ENCODE measurements around the gene RPS21. TPM values are rescaled to one million over a fixed set of nuclear protein-coding genes. Genes with fewer than 3 reads are reported as not detected.

The RPS21 gene
- polyA plus RNA-seq, 1 experiment = 2,723 TPM

DNA sequence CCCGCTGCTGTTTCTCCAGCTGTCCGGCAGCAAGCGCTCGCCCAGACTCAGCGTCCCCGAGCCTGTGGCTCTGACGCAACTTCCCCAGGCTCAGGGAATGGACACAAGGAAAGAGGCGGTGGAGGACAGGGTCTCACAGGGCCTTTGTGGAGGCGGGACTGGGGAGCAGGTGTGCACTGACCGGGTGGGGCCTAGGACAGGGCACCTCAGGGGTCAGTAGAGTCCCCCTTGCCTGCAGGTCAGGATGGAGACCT lies 39.8 kb upstream of the RPS21 start:
- DNase-seq (ENCODE audit: low read depth, low spot score) = no peak
- peaks cover 6% of the 10 kb centered on the region for H3K9me3 ChIP-seq (ENCODE audit: control insufficient read depth, insufficient read depth, low read length)
- ChIA-PET POLR2A (no interaction called here), CTCF (no interaction called here)
- H3K4me3 ChIP-seq (ENCODE audit: low read depth, low read length) = no peak overlapping the region
- H3K27ac ChIP-seq (ENCODE audit: low read depth, low read length) = no peak overlapping the region
- TF ChIP-seq, protein P1, sequence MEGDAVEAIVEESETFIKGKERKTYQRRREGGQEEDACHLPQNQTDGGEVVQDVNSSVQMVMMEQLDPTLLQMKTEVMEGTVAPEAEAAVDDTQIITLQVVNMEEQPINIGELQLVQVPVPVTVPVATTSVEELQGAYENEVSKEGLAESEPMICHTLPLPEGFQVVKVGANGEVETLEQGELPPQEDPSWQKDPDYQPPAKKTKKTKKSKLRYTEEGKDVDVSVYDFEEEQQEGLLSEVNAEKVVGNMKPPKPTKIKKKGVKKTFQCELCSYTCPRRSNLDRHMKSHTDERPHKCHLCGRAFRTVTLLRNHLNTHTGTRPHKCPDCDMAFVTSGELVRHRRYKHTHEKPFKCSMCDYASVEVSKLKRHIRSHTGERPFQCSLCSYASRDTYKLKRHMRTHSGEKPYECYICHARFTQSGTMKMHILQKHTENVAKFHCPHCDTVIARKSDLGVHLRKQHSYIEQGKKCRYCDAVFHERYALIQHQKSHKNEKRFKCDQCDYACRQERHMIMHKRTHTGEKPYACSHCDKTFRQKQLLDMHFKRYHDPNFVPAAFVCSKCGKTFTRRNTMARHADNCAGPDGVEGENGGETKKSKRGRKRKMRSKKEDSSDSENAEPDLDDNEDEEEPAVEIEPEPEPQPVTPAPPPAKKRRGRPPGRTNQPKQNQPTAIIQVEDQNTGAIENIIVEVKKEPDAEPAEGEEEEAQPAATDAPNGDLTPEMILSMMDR (IDR thresholded peaks at IDR 0.05; ENCODE audit: low read depth, low read length) = no peak
- no peaks in the 10 kb centered on the region for H3K27me3 ChIP-seq (ENCODE audit: control insufficient read depth, insufficient read depth, low read length)

GRCh38 chr20:62347445-62347844 lies 39.5 kb upstream of the RPS21 start:
- TF ChIP-seq, protein P1 (IDR thresholded peaks at IDR 0.05; ENCODE audit: low read depth, low read length) = no peak
- ChIA-PET POLR2A (no interaction called here), CTCF (no interaction called here)
- no peak for DNase-seq (ENCODE audit: low read depth, low spot score)
- H3K27ac ChIP-seq (ENCODE audit: low read depth, low read length) = no peak overlapping the region
- H3K9me3 ChIP-seq (ENCODE audit: control insufficient read depth, insufficient read depth, low read length) = peaks cover 6% of the 10 kb centered on the region
- no peaks in the 10 kb centered on the region for H3K27me3 ChIP-seq (ENCODE audit: control insufficient read depth, insufficient read depth, low read length)
- H3K4me3 ChIP-seq (ENCODE audit: low read depth, low read length) = no peak overlapping the region

- peaks cover 6% of the 10 kb centered on the region for H3K9me3 ChIP-seq (ENCODE audit: control insufficient read depth, insufficient read depth, low read length)
- no peaks in the 10 kb centered on the region for H3K27me3 ChIP-seq (ENCODE audit: control insufficient read depth, insufficient read depth, low read length)
- ChIA-PET POLR2A (no interaction called here), CTCF (no interaction called here)
- H3K27ac ChIP-seq (ENCODE audit: low read depth, low read length) = no peak overlapping the region
- no peak for DNase-seq (ENCODE audit: low read depth, low spot score)
- TF ChIP-seq, protein P1 (IDR thresholded peaks at IDR 0.05; ENCODE audit: low read depth, low read length) = no peak
- H3K4me3 ChIP-seq (ENCODE audit: low read depth, low read length) = no peak overlapping the region
Measured at GRCh38 chr20:62348604-62349003, 38.3 kb upstream of the RPS21 start.

DNA sequence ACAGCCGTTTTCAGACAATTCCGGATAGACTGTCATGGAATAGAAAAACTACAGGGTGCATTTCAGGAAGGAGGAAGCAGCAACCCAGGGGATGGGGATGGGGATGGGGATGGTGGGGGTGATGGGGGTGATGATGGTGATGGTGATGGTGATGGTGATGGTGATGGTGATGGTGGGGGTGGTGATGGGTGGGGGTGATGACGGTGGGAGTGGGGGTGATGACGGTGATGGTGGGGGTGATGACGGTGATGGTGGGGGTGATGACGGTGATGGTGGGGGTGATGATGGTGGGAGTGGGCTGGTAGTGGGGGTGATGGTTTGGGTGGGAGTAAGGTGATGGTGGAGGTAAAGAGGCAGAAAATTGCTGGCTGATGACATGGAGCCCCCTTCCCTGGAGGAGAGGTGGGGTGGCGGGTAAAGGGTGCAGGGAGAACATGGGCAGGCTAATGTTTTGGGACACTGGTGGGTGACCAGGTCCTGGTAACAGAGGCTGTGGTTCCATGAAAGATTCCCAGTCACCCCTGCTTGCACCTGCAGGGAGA lies 37.3 kb upstream of the RPS21 start:
- TF ChIP-seq, protein P1 (IDR thresholded peaks at IDR 0.05; ENCODE audit: low read depth, low read length) = no peak
- no peak overlapping the region for H3K4me3 ChIP-seq (ENCODE audit: low read depth, low read length)
- CTCF ChIA-PET = no interaction called here
- no peak overlapping the region for H3K27ac ChIP-seq (ENCODE audit: low read depth, low read length)
- POLR2A ChIA-PET = no interaction called here
- peaks cover 6% of the 10 kb centered on the region for H3K9me3 ChIP-seq (ENCODE audit: control insufficient read depth, insufficient read depth, low read length)
- DNase-seq (ENCODE audit: low read depth, low spot score) = no peak
- H3K27me3 ChIP-seq (ENCODE audit: control insufficient read depth, insufficient read depth, low read length) = no peaks in the 10 kb centered on the region

GRCh38 chr20:62350098-62350628 lies 36.7 kb upstream of the RPS21 start:
- TF ChIP-seq, protein P1 (IDR thresholded peaks at IDR 0.05; ENCODE audit: low read depth, low read length) = no peak
- Histone ChIP-seq H3K9me3 (ENCODE audit: control insufficient read depth, insufficient read depth, low read length) (peaks cover 6% of the 10 kb centered on the region), H3K27ac (ENCODE audit: low read depth, low read length) (no peak overlapping the region), H3K27me3 (ENCODE audit: control insufficient read depth, insufficient read depth, low read length) (no peaks in the 10 kb centered on the region), H3K4me3 (ENCODE audit: low read depth, low read length) (no peak overlapping the region)
- CTCF ChIA-PET = no interaction called here
- DNase-seq (ENCODE audit: low read depth, low spot score) = no peak
- POLR2A ChIA-PET = no interaction called here
